ENCODE results near the gene PKD1L1.

GRCh38 chr7:47762746-47763062, 185.6 kb downstream of the PKD1L1 start:
- TF ChIP-seq CTCF (IDR thresholded peaks at IDR 0.05) (no peak), POLR2A (IDR thresholded peaks at IDR 0.05) (no peak)

Measured in sigmoid colon (tissue), 3 donors.